Testis (tissue), 3 donors: ENCODE measurements around the gene CCDC154. TPM values are rescaled to one million over a fixed set of nuclear protein-coding genes. Genes with fewer than 3 reads are reported as not detected.

Experiments
- DNase-seq: peaks from one replicate; pipeline ENCODE4 v3.0.0-alpha.2; 2019
- H3K27ac ChIP-seq, 2 donors: fragments of 200-600 bp; sonication (generic); one replicate each; pipeline ENCODE4 v1.5.1; 2019
- H3K27me3 ChIP-seq: fragments of 200-600 bp; sonication (generic); one replicate; pipeline ENCODE4 v1.5.1; 2019
- H3K36me3 ChIP-seq: fragments of 200-600 bp; sonication (generic); one replicate; pipeline ENCODE4 v1.5.1; 2017; ENCODE audit warnings: low read depth; ENCODE audit errors: missing control alignments
- H3K4me1 ChIP-seq: fragments of 200-600 bp; sonication (generic); one replicate; pipeline ENCODE4 v1.5.1; 2019
- H3K4me3 ChIP-seq, 2 donors: fragments of 200-600 bp; sonication (generic); one replicate each; pipeline ENCODE4 v1.5.1; 2017 to 2019
- H3K9me3 ChIP-seq: fragments of 200-600 bp; sonication (generic); one replicate; pipeline ENCODE4 v1.5.1; 2017
- CTCF ChIP-seq, 3 experiments: fragments of 450-650 bp in 2 of 3; fragments of 200-600 bp in 1 of 3; sonication (generic) in 1 of 3; IDR thresholded peaks; one replicate each; pipeline ENCODE4 v1.5.1; 2016 to 2019; ENCODE audit warnings: antibody characterized with exemption in 3 of 3, mild to moderate bottlenecking in 2 of 3, moderate library complexity in 1 of 3
- POLR2A ChIP-seq: fragments of 450-650 bp; IDR thresholded peaks from one replicate; pipeline ENCODE4 v1.6.1; 2017; ENCODE audit warnings: antibody characterized with exemption, mild to moderate bottlenecking, moderate library complexity
- WGBS, 2 donors: methylation state at CpG; one replicate each; pipeline ENCODE4 v1.1.5; 2018; 5-methylcytosine and 5-hydroxymethylcytosine counted together
- intact Hi-C: fragments of 100-400 bp; cut with DNase I; formaldehyde crosslinking; loops from one replicate; pipeline ENCODE4 v1.15.1; 2023; ENCODE audit warnings: low total_unique reads
- polyA plus RNA-seq: library from polyadenylated mRNA; stranded (reverse); fragments of 350-450 nt; fragmentation: Illumina TruSeq; extraction: RNeasy Lipid Tissue Mini Kit (QIAGEN cat#74804); gene quantifications from one replicate; pipeline ENCODE4 v1.2.3, GENCODE V29; 2014; ENCODE audit warnings: low read depth, low replicate concordance; ENCODE audit not compliant: insufficient read depth
- total RNA-seq, 2 donors: library from RNA; depleted of rRNA; stranded (reverse); fragments of >200 nt; gene quantifications; one replicate each; pipeline ENCODE4 v1.2.3, GENCODE V29; 2016

Gene CCDC154
- total and polyA plus RNA-seq, 3 donors from 2014 or later = 7.6 to 18.0 (median 14.8) TPM

GRCh38 chr16:1454561-1454960 lies 10.2 kb upstream of the CCDC154 start:
- TF ChIP-seq POLR2A (no peak), CTCF (IDR thresholded peaks at IDR 0.05) (no peak)
- no peaks in the 10 kb centered on the region for H3K4me1 ChIP-seq
- no peak overlapping the region for H3K27ac ChIP-seq
- intact Hi-C loops = no loop called here
- no peaks in the 10 kb centered on the region for H3K27me3 ChIP-seq
- DNase-seq = no peak
- H3K9me3 ChIP-seq = no peaks in the 10 kb centered on the region
- H3K4me3 ChIP-seq = no peak overlapping the region
- WGBS, 2 donors = 87 to 91% methylated on average over 7 to 17 of the region's 17 CpGs
- no peaks in the 10 kb centered on the region for H3K36me3 ChIP-seq

GRCh38 chr16:1453316-1453715 lies 9.0 kb upstream of the CCDC154 start:
- intact Hi-C loops = no loop called here

GRCh38 chr16:1452530-1452929 lies 8.2 kb upstream of the CCDC154 start:
- TF ChIP-seq CTCF (IDR thresholded peaks at IDR 0.05) (no peak), POLR2A (no peak)
- H3K9me3 ChIP-seq = no peaks in the 10 kb centered on the region
- intact Hi-C loops = no loop called here
- H3K27ac ChIP-seq = no peak overlapping the region
- no peaks in the 10 kb centered on the region for H3K4me1 ChIP-seq
- no peaks in the 10 kb centered on the region for H3K27me3 ChIP-seq
- WGBS, 2 donors = 96% methylated on average over 12 of the region's 20 CpGs; no CpG with 5 or more reads in 1 of the 2 donors
- no peaks in the 10 kb centered on the region for H3K36me3 ChIP-seq
- no peak overlapping the region for H3K4me3 ChIP-seq
- no peak for DNase-seq

More at GRCh38 chr16:1453316-1453715, 9.0 kb upstream of the CCDC154 start:
- Histone ChIP-seq H3K36me3 (no peaks in the 10 kb centered on the region), H3K27ac (no peak overlapping the region), H3K4me3 (no peak overlapping the region), H3K9me3 (no peaks in the 10 kb centered on the region), H3K4me1 (no peaks in the 10 kb centered on the region), H3K27me3 (no peaks in the 10 kb centered on the region)
- TF ChIP-seq POLR2A (no peak), CTCF (IDR thresholded peaks at IDR 0.05) (no peak)
- WGBS, 2 donors = 91 to 96% methylated on average over 16 to 19 of the region's 19 CpGs
- no peak for DNase-seq

GRCh38 chr16:1451702-1452392 lies 7.5 kb upstream of the CCDC154 start:
- intact Hi-C loops = no loop called here
- no peaks in the 10 kb centered on the region for H3K4me1 ChIP-seq
- no peaks in the 10 kb centered on the region for H3K27me3 ChIP-seq
- 91 to 92% methylated on average over 28 to 34 of the region's 34 CpGs for WGBS, 2 donors
- DNase-seq = no peak
- no peak overlapping the region for H3K4me3 ChIP-seq
- H3K36me3 ChIP-seq = no peaks in the 10 kb centered on the region
- H3K9me3 ChIP-seq = no peaks in the 10 kb centered on the region
- TF ChIP-seq POLR2A = no peak
- no peak for TF ChIP-seq CTCF (IDR thresholded peaks at IDR 0.05)
- H3K27ac ChIP-seq = no peak overlapping the region

- no peak for DNase-seq
- Histone ChIP-seq H3K36me3 (no peaks in the 10 kb centered on the region), H3K27me3 (no peaks in the 10 kb centered on the region), H3K4me1 (no peaks in the 10 kb centered on the region), H3K9me3 (no peaks in the 10 kb centered on the region), H3K27ac (no peak overlapping the region), H3K4me3 (no peak overlapping the region)
- intact Hi-C loops = no loop called here
- 91 to 93% methylated on average over 10 to 16 of the region's 21 CpGs for WGBS, 2 donors
- no peak for TF ChIP-seq POLR2A
- TF ChIP-seq CTCF (IDR thresholded peaks at IDR 0.05) = no peak
Observed at GRCh38 chr16:1450841-1451240, 6.5 kb upstream of the CCDC154 start.
